Stimulated activated naive CD8-positive, alpha-beta T cell treated with anti-CD3 and anti-CD28 coated beads, Interleukin-15, Interleukin-2, amounts not matched to agents 100 ng/mL and 50 ng/mL, for 24 hours (primary cell): ENCODE data around the gene CEP83.
"Not testable (repeated sequence)": the region's sequence is repeated elsewhere in the genome, so short reads cannot be mapped to it uniquely, and the experiment has no call there.

Experiments used
- H3K27ac Mint-ChIP-seq: one replicate; pipeline ENCODE4 v1.8.0; 2021; ENCODE audit warnings: mild to moderate bottlenecking, mixed read lengths
- H3K27me3 Mint-ChIP-seq: one replicate; pipeline ENCODE4 v1.8.0; 2021; ENCODE audit warnings: mixed read lengths
- H3K36me3 Mint-ChIP-seq: one replicate; pipeline ENCODE4 v1.8.0; 2021; ENCODE audit warnings: low read depth, mixed read lengths
- H3K4me1 Mint-ChIP-seq: one replicate; pipeline ENCODE4 v1.8.0; 2021; ENCODE audit warnings: low read depth, mixed read lengths
- H3K4me3 Mint-ChIP-seq: one replicate; pipeline ENCODE4 v1.8.0; 2021; ENCODE audit warnings: mild to moderate bottlenecking, mixed read lengths
- H3K9me3 Mint-ChIP-seq: one replicate; pipeline ENCODE4 v1.8.0; 2021; ENCODE audit warnings: mixed read lengths

CEP83 gene

DNA sequence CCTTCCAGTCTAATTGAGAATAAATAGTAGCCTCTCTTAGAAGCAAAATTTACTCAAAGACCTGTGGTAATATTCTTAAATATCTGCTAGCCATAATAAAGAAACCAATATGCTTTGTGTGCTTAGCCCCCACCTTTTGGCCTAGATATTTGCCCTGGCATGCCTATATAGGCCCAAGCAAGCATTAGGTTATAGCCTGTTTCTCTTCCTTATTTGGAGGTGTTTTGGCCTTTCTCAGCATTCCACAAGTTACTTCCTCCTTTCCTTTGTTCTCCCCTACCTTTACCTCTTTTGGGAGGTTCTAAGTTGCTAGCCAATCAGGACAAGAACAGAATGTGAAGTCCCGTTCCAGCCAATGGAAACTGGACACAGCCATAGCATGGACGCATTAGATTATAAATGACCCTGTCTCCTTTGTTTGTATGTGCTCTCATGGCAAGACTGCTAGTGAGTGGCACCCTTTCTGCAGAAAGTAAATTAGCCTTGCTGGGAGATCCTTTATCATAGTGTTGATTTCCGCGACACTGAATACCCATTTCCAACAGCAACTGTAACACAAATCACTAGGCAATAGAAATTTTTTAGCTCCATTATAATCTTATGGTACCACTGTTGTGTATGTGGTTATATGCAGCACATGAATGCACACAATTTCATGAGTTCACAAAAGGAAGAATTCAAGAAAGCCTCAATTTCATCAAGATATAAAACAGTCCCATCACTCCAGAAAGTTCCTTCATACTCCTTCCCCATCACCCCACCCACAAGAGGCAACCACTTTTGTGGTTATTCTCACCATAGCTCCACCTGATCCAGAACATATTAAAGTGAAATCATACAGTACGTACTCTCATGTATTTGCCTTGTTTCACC lies 37.6 kb downstream of the CEP83 start:
- Mint-ChIP-seq H3K9me3 (peaks cover 29% of the 10 kb centered on the region), H3K27me3 (no peaks in the 10 kb centered on the region), H3K4me1 (peaks cover under 1% of the 10 kb centered on the region), H3K4me3 (no peak overlapping the region), H3K36me3 (peaks cover 70% of the 10 kb centered on the region), H3K27ac (no peak overlapping the region)

DNA sequence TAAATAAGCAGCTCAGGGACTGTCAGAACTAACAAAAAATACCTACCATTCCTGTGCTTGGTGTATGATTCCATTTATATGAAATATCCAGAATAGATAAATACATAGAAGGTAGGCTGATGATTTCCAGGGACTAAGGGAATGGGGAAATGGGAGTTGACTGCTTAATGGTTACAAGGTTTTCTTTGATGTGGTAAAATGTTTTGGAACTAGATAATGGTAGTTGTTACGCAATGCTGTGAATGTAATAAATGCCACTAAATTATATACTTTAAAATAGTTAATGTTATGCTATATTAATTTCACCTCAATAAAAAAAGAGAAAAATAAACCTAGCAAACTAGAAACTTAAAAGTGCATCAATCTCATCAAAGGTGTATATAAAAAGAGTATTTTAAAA lies 41.1 kb downstream of the CEP83 start:
- Mint-ChIP-seq H3K9me3 (peaks cover 20% of the 10 kb centered on the region), H3K36me3 (peaks cover 45% of the 10 kb centered on the region), H3K4me1 (no peaks in the 10 kb centered on the region), H3K4me3 (no peak overlapping the region), H3K27ac (no peak overlapping the region), H3K27me3 (no peaks in the 10 kb centered on the region)

DNA sequence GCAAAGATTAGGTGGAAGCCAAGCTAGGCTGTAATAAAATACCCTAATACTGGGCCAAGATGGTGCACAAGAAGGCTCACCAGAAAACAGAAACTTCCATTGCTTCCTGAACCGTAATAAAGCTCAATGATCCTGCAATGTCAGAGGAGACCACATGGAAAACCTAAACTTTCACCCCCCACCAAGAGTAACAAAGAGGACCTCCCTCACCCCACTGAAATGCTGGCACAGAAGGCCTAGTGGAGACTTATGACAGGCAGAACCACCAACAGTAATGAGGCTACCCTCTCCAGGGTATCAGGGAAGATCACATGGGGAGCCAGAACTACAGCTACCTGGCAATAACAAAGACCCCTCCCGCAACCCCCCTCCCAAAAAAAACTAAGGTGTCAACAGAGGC lies 43.1 kb downstream of the CEP83 start:
- H3K4me1 Mint-ChIP-seq = no peaks in the 10 kb centered on the region
- no peaks in the 10 kb centered on the region for H3K27me3 Mint-ChIP-seq
- H3K27ac Mint-ChIP-seq = no peak overlapping the region
- no peak overlapping the region for H3K4me3 Mint-ChIP-seq
- peaks cover 7% of the 10 kb centered on the region for H3K9me3 Mint-ChIP-seq
- H3K36me3 Mint-ChIP-seq = peaks cover 37% of the 10 kb centered on the region

- peaks cover 37% of the 10 kb centered on the region for H3K36me3 Mint-ChIP-seq
- no peak overlapping the region for H3K4me3 Mint-ChIP-seq
Observed at GRCh38 chr12:94415066-94415465, 44.6 kb downstream of the CEP83 start.

DNA sequence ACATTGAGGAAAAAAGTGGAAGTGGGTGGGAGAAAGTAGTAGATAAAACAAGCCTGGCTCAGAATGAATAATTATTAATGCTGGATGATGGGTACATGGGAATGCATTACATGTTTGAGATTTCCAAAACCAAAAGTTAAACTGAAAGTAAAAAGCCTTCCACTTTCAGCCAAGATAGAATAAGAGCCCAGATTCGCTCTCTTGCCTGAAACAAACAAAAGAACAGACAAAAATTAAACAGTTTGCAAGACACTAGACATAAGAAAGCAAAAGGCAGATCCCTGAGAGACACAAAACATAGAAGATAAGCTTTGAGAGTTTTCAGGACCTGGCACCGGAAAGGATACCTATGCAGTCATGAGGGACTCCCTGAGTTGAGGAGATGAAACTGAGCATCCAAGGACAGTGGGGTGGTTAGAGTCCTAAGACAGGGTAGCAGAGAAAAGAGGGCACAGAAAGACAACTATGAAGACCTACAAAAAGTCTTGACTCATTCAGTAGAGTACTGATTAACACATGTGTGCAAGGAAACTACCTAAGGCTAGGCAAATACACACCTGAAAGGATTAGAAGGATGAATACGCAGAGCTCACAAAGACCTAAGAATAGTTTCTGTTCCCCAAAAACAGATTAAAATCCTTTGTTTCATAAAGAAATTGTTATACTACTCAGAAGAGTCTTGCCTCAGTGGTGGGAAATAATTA lies 54.1 kb downstream of the CEP83 start:
- Mint-ChIP-seq H3K4me3 (no peak overlapping the region), H3K27ac (no peak overlapping the region)

More at GRCh38 chr12:94415066-94415465, 44.6 kb downstream of the CEP83 start:
- no peaks in the 10 kb centered on the region for H3K4me1 Mint-ChIP-seq
- H3K9me3 Mint-ChIP-seq = peaks cover 7% of the 10 kb centered on the region
- no peak overlapping the region for H3K27ac Mint-ChIP-seq
- H3K27me3 Mint-ChIP-seq = no peaks in the 10 kb centered on the region

GRCh38 chr12:94404854-94405253 lies 54.8 kb downstream of the CEP83 start:
- peaks cover 16% of the 10 kb centered on the region for H3K4me1 Mint-ChIP-seq
- no peaks in the 10 kb centered on the region for H3K27me3 Mint-ChIP-seq
- H3K36me3 Mint-ChIP-seq = peaks cover 58% of the 10 kb centered on the region
- no peak overlapping the region for H3K4me3 Mint-ChIP-seq
- H3K27ac Mint-ChIP-seq = no peak overlapping the region
- H3K9me3 Mint-ChIP-seq = peaks cover 14% of the 10 kb centered on the region

More for the DNA sequence above, 54.1 kb downstream of the CEP83 start:
- peaks cover 16% of the 10 kb centered on the region for H3K4me1 Mint-ChIP-seq
- H3K27me3 Mint-ChIP-seq = no peaks in the 10 kb centered on the region
- peaks cover 6% of the 10 kb centered on the region for H3K9me3 Mint-ChIP-seq
- H3K36me3 Mint-ChIP-seq = peaks cover 58% of the 10 kb centered on the region

DNA sequence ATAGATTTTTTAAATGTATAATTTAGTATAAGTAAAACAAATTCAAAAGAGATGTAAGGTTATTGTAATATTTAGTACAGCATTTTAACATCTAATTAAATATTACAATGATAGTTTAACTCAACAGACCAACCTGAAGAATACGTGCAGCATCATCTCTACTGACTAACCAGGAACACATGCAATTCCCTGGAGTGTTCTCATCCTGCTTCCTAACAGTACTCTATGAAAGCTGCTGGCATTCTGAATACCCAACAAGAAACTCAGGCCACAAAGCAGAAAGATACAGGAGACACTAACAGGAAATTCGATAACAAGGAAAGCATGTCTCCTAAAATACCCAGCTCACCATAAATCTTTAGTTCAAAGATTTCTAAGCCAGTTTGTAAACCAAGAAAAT lies 58.3 kb downstream of the CEP83 start:
- peaks cover 63% of the 10 kb centered on the region for H3K36me3 Mint-ChIP-seq

GRCh38 chr12:94398685-94399084 lies 61.0 kb downstream of the CEP83 start:
- Mint-ChIP-seq H3K9me3 (peaks cover 32% of the 10 kb centered on the region), H3K36me3 (peaks cover 78% of the 10 kb centered on the region)
- not testable (repeated sequence) for H3K4me1 Mint-ChIP-seq, H3K27ac Mint-ChIP-seq, H3K27me3 Mint-ChIP-seq, H3K4me3 Mint-ChIP-seq

More for the DNA sequence above, 58.3 kb downstream of the CEP83 start:
- H3K27me3 Mint-ChIP-seq = no peaks in the 10 kb centered on the region
- H3K4me1 Mint-ChIP-seq = peaks cover 16% of the 10 kb centered on the region
- peaks cover 28% of the 10 kb centered on the region for H3K9me3 Mint-ChIP-seq
- H3K4me3 Mint-ChIP-seq = no peak overlapping the region
- no peak overlapping the region for H3K27ac Mint-ChIP-seq

- H3K4me3 Mint-ChIP-seq = no peak overlapping the region
- no peaks in the 10 kb centered on the region for H3K27me3 Mint-ChIP-seq
- H3K9me3 Mint-ChIP-seq = peaks cover 31% of the 10 kb centered on the region
- H3K4me1 Mint-ChIP-seq = no peaks in the 10 kb centered on the region
- no peak overlapping the region for H3K27ac Mint-ChIP-seq
- peaks cover 80% of the 10 kb centered on the region for H3K36me3 Mint-ChIP-seq
Observed at GRCh38 chr12:94397401-94397800, 62.3 kb downstream of the CEP83 start.

DNA sequence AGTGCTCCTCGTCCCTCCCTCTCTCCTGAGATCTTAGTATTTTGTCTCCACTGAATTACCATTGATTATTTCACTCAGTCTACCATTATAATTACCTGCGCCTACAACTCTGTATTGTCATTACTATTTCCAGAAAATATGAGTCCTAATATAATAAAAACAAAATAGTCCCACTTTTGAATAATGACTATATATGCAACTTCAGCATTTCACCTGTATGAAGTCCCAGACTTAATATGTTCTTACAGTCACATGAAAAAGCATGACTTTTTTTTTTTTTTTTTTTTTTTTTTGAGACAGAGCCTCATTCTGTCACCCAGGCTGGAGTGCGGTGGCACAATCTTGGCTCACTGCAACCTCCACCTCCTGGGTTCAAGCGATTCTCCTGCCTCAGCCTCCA lies 63.7 kb downstream of the CEP83 start:
- H3K4me3 Mint-ChIP-seq, H3K27ac Mint-ChIP-seq, H3K4me1 Mint-ChIP-seq, H3K27me3 Mint-ChIP-seq: not testable (repeated sequence)
- peaks cover 28% of the 10 kb centered on the region for H3K9me3 Mint-ChIP-seq
- H3K36me3 Mint-ChIP-seq = peaks cover 80% of the 10 kb centered on the region

GRCh38 chr12:94390130-94390485 lies 69.6 kb downstream of the CEP83 start:
- H3K27me3 Mint-ChIP-seq = no peaks in the 10 kb centered on the region
- H3K9me3 Mint-ChIP-seq = peaks cover 9% of the 10 kb centered on the region
- H3K36me3 Mint-ChIP-seq = peaks cover 77% of the 10 kb centered on the region
- H3K4me1 Mint-ChIP-seq = peaks cover 2% of the 10 kb centered on the region
- H3K27ac Mint-ChIP-seq = no peak overlapping the region
- no peak overlapping the region for H3K4me3 Mint-ChIP-seq

DNA sequence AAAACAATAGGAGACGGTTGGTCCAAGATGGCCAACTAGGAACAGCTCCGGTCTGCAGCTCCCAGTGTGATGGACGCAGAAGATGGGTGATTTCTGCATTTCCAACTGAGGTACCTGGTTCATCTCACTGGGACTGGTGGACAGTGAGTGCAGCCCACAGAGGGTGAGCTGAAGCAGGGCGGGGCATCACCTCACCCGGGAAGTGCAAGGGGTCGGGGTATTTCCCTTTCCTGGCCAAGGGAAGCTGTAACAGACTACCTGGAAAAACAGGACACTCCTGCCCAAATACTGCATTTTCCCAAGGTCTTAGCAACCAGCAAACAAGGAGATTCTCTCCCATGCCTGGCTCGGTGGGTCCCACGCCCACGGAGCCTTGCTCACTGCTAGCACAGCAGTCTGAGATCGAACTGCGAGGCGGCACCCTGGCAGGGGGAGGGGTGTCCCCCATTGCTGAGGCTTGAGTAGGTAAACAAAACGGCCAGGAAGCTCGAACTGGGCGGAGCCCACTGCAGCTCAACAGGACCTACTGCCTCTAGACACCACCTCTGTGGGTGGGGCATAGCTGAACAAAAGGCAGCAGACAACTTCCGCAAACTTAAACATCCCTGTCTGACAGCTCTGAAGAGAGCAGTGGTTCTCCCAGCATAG lies 70.1 kb downstream of the CEP83 start:
- Mint-ChIP-seq H3K9me3 (peaks cover 14% of the 10 kb centered on the region), H3K36me3 (peaks cover 78% of the 10 kb centered on the region)
- H3K27me3 Mint-ChIP-seq, H3K4me1 Mint-ChIP-seq, H3K4me3 Mint-ChIP-seq, H3K27ac Mint-ChIP-seq: not testable (repeated sequence)

DNA sequence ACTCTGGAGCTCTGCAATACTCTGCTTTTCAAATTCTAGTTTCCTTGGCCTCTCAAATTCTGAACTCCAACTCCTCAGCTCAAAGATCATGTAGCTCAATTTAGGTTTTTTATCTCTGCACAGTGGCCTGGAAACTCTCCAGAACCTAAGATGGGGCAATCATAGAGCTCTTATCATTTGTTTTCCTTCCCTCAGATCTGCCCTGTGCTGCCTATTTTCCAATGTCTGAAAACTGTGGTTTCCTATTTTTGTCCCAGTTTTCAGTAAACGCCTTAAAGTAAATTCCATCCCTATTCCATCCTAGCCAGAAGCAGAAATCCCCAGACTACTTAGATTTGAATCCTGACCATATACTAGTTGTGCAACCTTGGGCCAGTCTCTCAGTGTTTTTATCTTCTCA lies 73.2 kb downstream of the CEP83 start:
- Mint-ChIP-seq H3K27ac (no peak overlapping the region), H3K27me3 (no peaks in the 10 kb centered on the region), H3K36me3 (peaks cover 70% of the 10 kb centered on the region), H3K4me1 (peaks cover 12% of the 10 kb centered on the region), H3K9me3 (peaks cover 22% of the 10 kb centered on the region), H3K4me3 (no peak overlapping the region)

- Mint-ChIP-seq H3K27me3 (no peaks in the 10 kb centered on the region), H3K36me3 (peaks cover 77% of the 10 kb centered on the region), H3K4me1 (peaks cover 33% of the 10 kb centered on the region), H3K27ac (no peak overlapping the region), H3K4me3 (no peak overlapping the region), H3K9me3 (peaks cover 22% of the 10 kb centered on the region)
Observed at GRCh38 chr12:94384030-94384429, 75.6 kb downstream of the CEP83 start.

- H3K9me3 Mint-ChIP-seq = peaks cover 15% of the 10 kb centered on the region
- H3K4me3 Mint-ChIP-seq = no peak overlapping the region
- peaks cover 37% of the 10 kb centered on the region for H3K4me1 Mint-ChIP-seq
- peaks cover 76% of the 10 kb centered on the region for H3K36me3 Mint-ChIP-seq
- H3K27me3 Mint-ChIP-seq = no peaks in the 10 kb centered on the region
- peak overlapping the region; percentile 57 for H3K27ac Mint-ChIP-seq
Observed at GRCh38 chr12:94380507-94380906, 79.2 kb downstream of the CEP83 start.
